Mucosa of stomach (tissue), 1 donor: ENCODE measurements around the gene LOXHD1.

Experiments
- H3K27me3 ChIP-seq: one replicate; pipeline ENCODE4 v1.7.0; 2013; ENCODE audit warnings: mild to moderate bottlenecking, low read length; ENCODE audit not compliant: control insufficient read depth, insufficient read depth
- H3K36me3 ChIP-seq: one replicate; pipeline ENCODE4 v1.7.0; 2013; ENCODE audit warnings: low read length; ENCODE audit not compliant: control insufficient read depth, insufficient read depth
- H3K4me1 ChIP-seq: one replicate; pipeline ENCODE4 v1.7.0; 2013; ENCODE audit warnings: mild to moderate bottlenecking, low read length; ENCODE audit not compliant: control insufficient read depth, insufficient read depth
- H3K4me3 ChIP-seq: one replicate; pipeline ENCODE4 v1.7.0; 2013; ENCODE audit warnings: low read length
- H3K9ac ChIP-seq: one replicate; pipeline ENCODE4 v1.7.0; 2013; ENCODE audit warnings: mild to moderate bottlenecking, low read length, moderate library complexity
- H3K9me3 ChIP-seq: one replicate; pipeline ENCODE4 v1.7.0; 2013; ENCODE audit warnings: mild to moderate bottlenecking, low read length, moderate library complexity; ENCODE audit not compliant: control insufficient read depth
- donor health status: Pancreatic carcinoma.

The LOXHD1 gene

DNA sequence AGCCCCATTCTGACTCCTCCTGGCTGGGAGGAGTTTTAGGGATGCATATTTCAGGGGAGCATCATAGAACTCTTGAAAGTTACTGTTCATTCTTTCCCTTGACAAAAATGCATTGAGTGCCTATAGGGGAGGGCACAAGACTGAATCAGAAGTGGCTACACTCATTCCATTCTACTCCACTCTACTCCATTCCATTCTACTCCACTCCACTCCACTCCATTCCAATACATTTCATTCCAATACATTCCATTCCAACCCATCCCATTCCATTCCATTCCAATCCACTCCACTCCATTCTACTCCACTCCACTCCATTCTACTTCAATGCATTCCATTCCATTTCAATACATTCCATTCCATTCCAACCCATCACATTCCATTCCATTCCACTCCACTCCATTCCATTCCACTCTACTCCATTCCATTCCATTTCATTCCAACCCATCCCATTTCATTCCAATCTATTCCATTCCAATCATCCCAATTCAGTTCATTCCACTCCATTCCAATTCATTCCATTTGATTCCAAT is 110.8 kb downstream of the LOXHD1 start:
- no peaks in the 10 kb centered on the region for H3K27me3 ChIP-seq
- H3K9me3 ChIP-seq = no peaks in the 10 kb centered on the region
- H3K4me3 ChIP-seq = no peak overlapping the region
- H3K9ac ChIP-seq = no peak overlapping the region
- no peaks in the 10 kb centered on the region for H3K4me1 ChIP-seq
- H3K36me3 ChIP-seq = no peaks in the 10 kb centered on the region

DNA sequence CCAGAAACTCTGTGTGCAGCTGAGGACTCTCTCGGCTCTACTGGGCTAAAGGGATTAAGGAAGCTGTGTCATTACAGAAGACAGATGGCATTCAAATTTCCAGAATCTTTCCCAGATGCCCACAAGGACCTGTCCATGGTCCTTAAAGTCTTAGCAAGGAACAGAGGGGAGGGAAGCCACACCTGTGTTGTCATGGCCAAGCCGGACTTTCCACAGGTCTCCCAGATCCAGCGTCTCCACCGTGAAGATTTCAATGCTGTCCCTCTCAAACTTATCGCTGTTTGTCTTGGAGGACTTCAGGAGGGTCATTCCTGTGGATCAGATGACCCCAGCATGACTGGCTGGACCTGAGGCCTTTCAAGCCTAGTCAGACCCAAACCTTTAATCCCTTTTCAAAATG is 114.5 kb downstream of the LOXHD1 start:
- H3K4me1 ChIP-seq = no peaks in the 10 kb centered on the region
- no peak overlapping the region for H3K4me3 ChIP-seq
- no peaks in the 10 kb centered on the region for H3K9me3 ChIP-seq
- H3K9ac ChIP-seq = no peak overlapping the region
- H3K27me3 ChIP-seq = no peaks in the 10 kb centered on the region
- H3K36me3 ChIP-seq = no peaks in the 10 kb centered on the region

DNA sequence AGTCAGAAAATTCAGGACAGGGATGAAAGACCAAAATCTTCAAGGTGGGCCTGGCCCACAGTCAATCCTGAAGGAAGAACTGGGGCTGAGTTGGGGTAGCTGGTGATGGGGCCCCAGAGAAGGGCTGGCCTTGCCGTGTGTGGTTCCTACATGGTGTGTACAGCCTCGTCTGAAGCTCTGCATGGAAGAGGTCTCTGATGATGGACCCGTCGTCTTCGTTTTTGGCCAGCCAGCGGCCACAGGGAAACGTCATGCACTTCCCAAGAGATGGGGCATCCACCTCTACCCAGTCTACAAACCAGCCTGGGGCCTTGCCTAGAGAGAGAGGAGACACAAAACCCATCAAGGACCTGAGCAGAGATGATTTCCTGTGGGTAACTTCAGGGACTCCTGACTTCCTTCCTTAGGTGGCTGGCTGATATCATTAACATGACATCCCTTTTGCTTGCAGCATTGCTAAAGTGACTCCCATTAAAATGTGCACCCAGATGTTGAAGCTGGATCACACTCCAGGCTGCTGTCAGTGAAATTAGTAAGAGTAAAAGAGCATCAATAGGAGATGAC is 115.3 kb downstream of the LOXHD1 start:
- H3K36me3 ChIP-seq = no peaks in the 10 kb centered on the region
- no peaks in the 10 kb centered on the region for H3K9me3 ChIP-seq
- no peak overlapping the region for H3K9ac ChIP-seq
- no peaks in the 10 kb centered on the region for H3K27me3 ChIP-seq
- H3K4me1 ChIP-seq = no peaks in the 10 kb centered on the region
- no peak overlapping the region for H3K4me3 ChIP-seq

DNA sequence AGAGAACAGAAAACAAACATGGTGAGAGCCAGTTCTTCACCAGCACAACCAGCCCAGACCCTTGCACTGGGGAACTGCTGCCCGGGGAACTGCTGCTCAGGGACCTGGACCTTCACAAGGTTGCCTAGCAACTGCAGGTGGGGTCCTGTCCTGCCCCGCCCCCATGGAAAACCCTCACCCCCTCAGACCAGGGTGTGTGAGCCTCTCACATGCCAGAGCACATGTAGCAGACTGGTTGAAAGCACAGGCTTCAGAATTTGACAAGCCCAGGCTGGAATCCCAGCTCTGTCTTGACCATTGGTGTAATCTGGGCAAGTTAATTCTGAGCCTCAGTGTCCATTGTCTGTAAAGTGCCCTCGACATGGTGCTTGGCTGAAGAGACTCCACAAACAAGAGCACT is 118.6 kb downstream of the LOXHD1 start:
- Histone ChIP-seq H3K27me3 (no peaks in the 10 kb centered on the region), H3K4me1 (no peaks in the 10 kb centered on the region), H3K9ac (no peak overlapping the region), H3K4me3 (no peak overlapping the region), H3K36me3 (no peaks in the 10 kb centered on the region), H3K9me3 (no peaks in the 10 kb centered on the region)

DNA sequence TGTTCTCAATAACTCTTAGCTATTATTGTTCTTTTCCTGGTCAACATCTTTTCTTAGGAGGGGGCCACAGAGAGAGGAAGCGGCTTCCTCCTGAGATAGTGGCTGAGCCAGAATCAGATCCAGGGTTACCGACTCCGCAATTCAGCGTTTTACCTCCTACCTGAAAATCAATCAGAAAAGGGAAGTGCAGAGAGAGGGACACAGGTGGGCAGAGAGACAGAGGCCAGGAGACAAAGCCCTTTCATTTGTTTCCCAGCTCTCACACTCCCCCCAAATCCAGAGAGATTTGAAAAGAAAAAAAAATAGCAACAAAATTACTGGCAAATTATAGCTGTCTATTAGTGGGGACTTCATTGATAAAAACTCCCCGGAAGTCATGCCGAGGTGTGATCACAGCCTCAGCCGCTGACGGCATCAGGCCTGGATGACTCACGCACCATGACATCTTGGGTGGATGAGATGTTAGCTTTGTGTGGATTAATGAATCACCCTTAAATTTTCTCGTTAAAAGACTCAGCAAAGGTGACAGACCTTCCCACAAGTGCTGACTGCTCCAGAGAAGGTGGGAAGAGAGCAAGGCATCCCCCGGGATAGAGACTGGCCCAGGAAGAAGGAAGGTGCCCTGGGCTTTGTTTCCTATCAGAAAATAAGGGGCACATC is 120.7 kb downstream of the LOXHD1 start:
- Histone ChIP-seq H3K9me3 (no peaks in the 10 kb centered on the region), H3K27me3 (no peaks in the 10 kb centered on the region), H3K4me3 (no peak overlapping the region), H3K9ac (no peak overlapping the region), H3K36me3 (no peaks in the 10 kb centered on the region), H3K4me1 (no peaks in the 10 kb centered on the region)

DNA sequence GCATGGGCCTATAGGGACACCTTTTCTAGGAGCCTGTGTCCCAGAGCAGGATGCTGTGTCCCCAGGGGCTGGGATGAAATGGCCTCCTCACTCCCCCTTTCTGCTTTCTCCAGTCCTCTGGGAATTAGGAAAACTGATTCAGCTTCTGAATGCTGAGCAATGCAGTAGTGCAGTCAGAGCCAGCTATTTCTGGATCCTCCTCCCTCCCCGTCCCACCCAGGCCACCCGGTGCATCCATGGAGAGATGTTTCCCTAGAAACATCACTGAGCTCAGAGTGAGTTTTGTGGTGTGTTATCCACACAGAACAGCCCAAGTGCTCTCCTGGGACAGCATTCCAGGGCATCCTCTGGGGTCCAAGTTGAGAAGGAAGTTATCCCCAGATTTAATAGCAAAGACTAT is 125.5 kb downstream of the LOXHD1 start:
- Histone ChIP-seq H3K27me3 (no peaks in the 10 kb centered on the region), H3K36me3 (no peaks in the 10 kb centered on the region), H3K9ac (no peak overlapping the region), H3K4me3 (no peak overlapping the region), H3K4me1 (no peaks in the 10 kb centered on the region), H3K9me3 (no peaks in the 10 kb centered on the region)

DNA sequence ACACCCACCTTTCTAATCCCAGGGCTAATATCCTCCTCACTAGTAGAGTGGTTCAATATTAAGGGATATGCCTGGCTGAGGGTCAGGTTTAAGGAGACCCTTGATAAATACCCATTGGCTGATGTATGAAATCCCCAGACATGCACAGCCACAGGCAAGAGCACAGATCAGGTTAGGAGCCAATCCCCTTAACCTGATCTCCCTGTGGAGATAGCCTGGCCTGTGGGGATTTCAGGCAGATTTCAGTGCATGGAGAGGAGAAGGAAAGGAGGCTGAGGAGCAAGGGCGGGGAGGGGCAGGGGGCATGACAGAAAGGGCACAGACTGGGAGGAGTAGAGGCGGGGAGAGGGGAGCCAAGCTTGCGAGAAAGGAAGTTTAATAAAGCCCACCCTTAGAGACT is 129.0 kb downstream of the LOXHD1 start:
- Histone ChIP-seq H3K4me1 (no peaks in the 10 kb centered on the region), H3K36me3 (no peaks in the 10 kb centered on the region), H3K9ac (no peak overlapping the region), H3K9me3 (no peaks in the 10 kb centered on the region), H3K27me3 (no peaks in the 10 kb centered on the region), H3K4me3 (no peak overlapping the region)

DNA sequence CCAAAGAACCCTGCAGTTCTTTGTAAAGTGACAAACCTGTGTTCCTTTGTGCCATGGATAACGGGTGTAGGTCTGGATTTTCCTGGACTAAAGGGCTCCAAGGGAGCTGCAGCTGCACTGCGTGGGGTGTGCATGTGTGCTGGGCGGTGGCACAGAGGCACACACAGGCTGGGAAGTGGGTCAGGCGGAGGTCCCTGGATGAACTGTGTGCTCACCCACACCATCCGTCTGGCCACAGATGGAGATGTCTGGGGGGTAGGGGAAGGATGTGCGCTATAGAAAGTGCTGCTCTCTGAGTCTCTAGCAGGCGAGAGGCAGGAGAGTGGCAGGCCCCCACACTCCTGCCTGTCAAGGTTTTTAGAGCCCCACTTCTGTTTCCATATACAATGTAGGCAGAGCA is 137.2 kb downstream of the LOXHD1 start:
- Histone ChIP-seq H3K9ac (no peak overlapping the region), H3K4me1 (no peaks in the 10 kb centered on the region), H3K27me3 (no peaks in the 10 kb centered on the region), H3K36me3 (no peaks in the 10 kb centered on the region), H3K4me3 (no peak overlapping the region), H3K9me3 (no peaks in the 10 kb centered on the region)

DNA sequence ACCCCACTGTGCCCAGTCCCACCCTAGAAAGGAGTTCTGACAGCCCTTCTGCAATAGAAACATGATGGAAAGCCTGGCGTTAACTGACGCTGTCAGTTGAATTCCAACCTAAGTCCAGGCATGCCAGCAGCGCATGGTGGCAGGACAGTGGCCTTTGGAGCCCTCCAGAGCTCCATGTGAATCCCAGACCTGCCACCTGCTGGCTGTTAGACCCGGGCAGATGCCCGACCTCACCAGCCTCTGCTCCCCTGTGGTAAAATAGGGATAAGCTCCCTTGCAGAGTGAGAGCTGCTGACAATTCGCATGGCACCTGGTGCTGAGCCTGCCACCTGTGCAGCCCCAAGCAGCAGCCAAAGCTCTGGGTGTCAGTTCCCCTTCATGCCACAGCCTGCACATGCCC is 138.6 kb downstream of the LOXHD1 start:
- Histone ChIP-seq H3K9ac (no peak overlapping the region), H3K4me1 (no peaks in the 10 kb centered on the region), H3K36me3 (no peaks in the 10 kb centered on the region), H3K4me3 (no peak overlapping the region), H3K27me3 (no peaks in the 10 kb centered on the region), H3K9me3 (no peaks in the 10 kb centered on the region)

DNA sequence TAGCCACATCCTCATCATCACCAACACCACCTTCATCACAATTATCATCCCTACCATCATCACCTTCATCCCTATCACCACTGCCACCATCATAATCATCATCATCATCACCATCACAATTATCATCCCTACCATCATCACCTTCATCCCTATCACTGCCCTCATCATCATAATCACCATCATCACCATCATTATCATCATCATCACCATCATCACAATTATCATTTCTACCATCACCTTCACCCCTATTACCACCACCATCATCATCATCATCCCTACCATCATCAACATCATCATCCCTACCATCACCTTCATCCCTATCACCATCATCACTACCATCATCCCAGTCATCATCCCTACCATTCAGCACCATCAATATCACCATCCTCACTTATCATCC is 140.5 kb downstream of the LOXHD1 start:
- H3K27me3 ChIP-seq = no peaks in the 10 kb centered on the region
- H3K4me1 ChIP-seq = no peaks in the 10 kb centered on the region
- no peaks in the 10 kb centered on the region for H3K9me3 ChIP-seq
- H3K4me3 ChIP-seq = no peak overlapping the region
- no peak overlapping the region for H3K9ac ChIP-seq
- no peaks in the 10 kb centered on the region for H3K36me3 ChIP-seq

DNA sequence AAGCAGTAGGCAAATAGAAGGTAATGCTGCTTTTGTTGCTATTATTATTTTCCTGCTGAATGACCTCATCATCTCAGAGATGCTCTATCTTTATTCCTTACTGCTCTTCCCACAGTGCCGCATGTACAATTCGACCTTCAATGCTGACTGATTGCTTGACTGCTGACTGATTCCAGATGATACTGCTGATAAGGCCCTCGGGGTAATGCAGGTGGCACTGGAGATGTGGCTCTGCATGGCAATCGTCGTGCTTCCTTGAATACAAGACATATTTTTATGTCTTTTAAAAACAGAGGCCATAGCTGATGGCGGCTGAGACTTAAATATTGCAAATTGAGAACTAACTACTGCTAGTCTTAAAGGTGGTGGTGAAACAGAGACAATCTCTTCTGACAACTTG is 146.6 kb downstream of the LOXHD1 start:
- Histone ChIP-seq H3K4me1 (no peaks in the 10 kb centered on the region), H3K9me3 (no peaks in the 10 kb centered on the region), H3K9ac (no peak overlapping the region), H3K36me3 (no peaks in the 10 kb centered on the region), H3K27me3 (no peaks in the 10 kb centered on the region), H3K4me3 (no peak overlapping the region)

DNA sequence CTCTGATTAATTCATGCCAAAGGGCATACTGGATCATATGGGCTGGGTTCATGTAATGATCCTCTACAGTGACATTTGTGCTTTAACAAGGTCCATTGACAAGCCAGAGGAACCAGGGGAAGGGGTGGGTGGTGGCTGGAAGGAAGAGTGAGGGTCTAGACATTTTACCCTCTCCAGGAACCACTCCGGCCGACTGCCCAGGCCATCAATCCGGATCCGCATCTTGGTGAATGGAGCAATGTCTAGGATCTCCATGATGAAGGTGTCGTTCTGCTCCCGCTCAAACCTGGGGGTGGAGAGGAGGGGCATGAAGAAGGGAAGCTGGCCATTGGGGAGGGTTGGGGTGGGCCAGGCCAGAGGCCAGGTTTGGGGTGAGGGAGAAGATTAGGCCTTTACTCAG is 147.5 kb downstream of the LOXHD1 start:
- H3K9me3 ChIP-seq = no peaks in the 10 kb centered on the region
- H3K4me1 ChIP-seq = no peaks in the 10 kb centered on the region
- H3K36me3 ChIP-seq = no peaks in the 10 kb centered on the region
- H3K9ac ChIP-seq = no peak overlapping the region
- H3K27me3 ChIP-seq = no peaks in the 10 kb centered on the region
- H3K4me3 ChIP-seq = no peak overlapping the region
